KMS-11 (cell line): ENCODE results near the gene KIF16B.

Experiments used
- H2AFZ ChIP-seq: fragments of 200-600 bp; sonication (generic); 2 replicates; pipeline ENCODE4 v1.6.1; 2016; ENCODE audit warnings: antibody characterized with exemption, mixed run types, low read depth
- H3K27ac ChIP-seq: fragments of 200-600 bp; sonication (generic); 2 replicates; pipeline ENCODE4 v1.6.1; 2016; ENCODE audit warnings: mild to moderate bottlenecking, mixed run types
- H3K27me3 ChIP-seq: fragments of 200-600 bp; sonication (generic); 2 replicates; pipeline ENCODE4 v1.6.1; 2017; ENCODE audit warnings: mild to moderate bottlenecking, low read depth, mixed run types, moderate library complexity; ENCODE audit not compliant: insufficient read depth
- H3K36me3 ChIP-seq: fragments of 200-600 bp; sonication (generic); 2 replicates; pipeline ENCODE4 v1.6.1; 2017; ENCODE audit warnings: mild to moderate bottlenecking, mixed run types; ENCODE audit not compliant: insufficient read depth
- H3K4me1 ChIP-seq: fragments of 200-600 bp; sonication (generic); 2 replicates; pipeline ENCODE4 v1.6.1; 2016; ENCODE audit warnings: mild to moderate bottlenecking, low read depth, mixed run types; ENCODE audit not compliant: poor library complexity, severe bottlenecking
- H3K4me2 ChIP-seq: fragments of 200-600 bp; sonication (generic); 2 replicates; pipeline ENCODE4 v1.7.0; 2016; ENCODE audit warnings: mild to moderate bottlenecking, mixed run types
- H3K4me3 ChIP-seq: fragments of 200-600 bp; sonication (generic); IDR thresholded peaks from 2 replicates; pipeline ENCODE4 v1.6.1; 2017; ENCODE audit warnings: low read depth, low read length, mixed read lengths; ENCODE audit not compliant: insufficient read depth
- H3K79me2 ChIP-seq: fragments of 200-600 bp; sonication (generic); 2 replicates; pipeline ENCODE4 v1.6.1; 2016; ENCODE audit warnings: low read depth, mixed run types; ENCODE audit not compliant: insufficient read depth
- H3K9ac ChIP-seq: fragments of 200-600 bp; sonication (generic); 2 replicates; pipeline ENCODE4 v1.6.1; 2016; ENCODE audit warnings: mild to moderate bottlenecking, mixed run types
- H4K20me1 ChIP-seq: fragments of 200-600 bp; sonication (generic); 2 replicates; pipeline ENCODE4 v1.6.1; 2016; ENCODE audit warnings: mild to moderate bottlenecking, mixed run types; ENCODE audit not compliant: insufficient read depth
- CTCF ChIP-seq: fragments of 200-600 bp; sonication (generic); conservative IDR thresholded peaks from 2 replicates; pipeline ENCODE4 v1.6.1; 2017; ENCODE audit warnings: low read depth, mild to moderate bottlenecking, antibody characterized with exemption, low read length, moderate library complexity, mixed read lengths

KIF16B gene

GRCh38 chr20:16553101-16553500 is 20.1 kb downstream of the KIF16B start:
- H3K4me1 ChIP-seq, result no peaks in the 10 kb centered on the region
- no peak for TF ChIP-seq CTCF
- no peaks in the 10 kb centered on the region for H3K36me3 ChIP-seq
- H3K79me2 ChIP-seq, result no peaks in the 10 kb centered on the region
- no peak overlapping the region for H3K4me2 ChIP-seq
- no peaks in the 10 kb centered on the region for H4K20me1 ChIP-seq
- no peaks in the 10 kb centered on the region for H3K27me3 ChIP-seq
- H2AFZ ChIP-seq, result no peak overlapping the region
- no peak overlapping the region for H3K27ac ChIP-seq
- H3K4me3 ChIP-seq, result no peak overlapping the region
- H3K9ac ChIP-seq, result no peak overlapping the region

GRCh38 chr20:16552015-16552414 is 21.2 kb downstream of the KIF16B start:
- Histone ChIP-seq H4K20me1 (no peaks in the 10 kb centered on the region), H3K27me3 (no peaks in the 10 kb centered on the region), H3K79me2 (no peaks in the 10 kb centered on the region), H2AFZ (no peak overlapping the region), H3K9ac (no peak overlapping the region), H3K4me1 (no peaks in the 10 kb centered on the region), H3K27ac (no peak overlapping the region), H3K36me3 (no peaks in the 10 kb centered on the region), H3K4me3 (no peak overlapping the region), H3K4me2 (no peak overlapping the region)
- TF ChIP-seq CTCF, result no peak

GRCh38 chr20:16551607-16552006 is 21.6 kb downstream of the KIF16B start:
- Histone ChIP-seq H3K4me1 (no peaks in the 10 kb centered on the region), H3K27ac (no peak overlapping the region), H3K9ac (no peak overlapping the region), H2AFZ (no peak overlapping the region), H3K4me3 (no peak overlapping the region), H3K27me3 (no peaks in the 10 kb centered on the region), H3K36me3 (no peaks in the 10 kb centered on the region), H4K20me1 (no peaks in the 10 kb centered on the region), H3K79me2 (no peaks in the 10 kb centered on the region), H3K4me2 (no peak overlapping the region)
- TF ChIP-seq CTCF, result no peak

- Histone ChIP-seq H3K36me3 (no peaks in the 10 kb centered on the region), H3K79me2 (no peaks in the 10 kb centered on the region), H3K4me2 (no peak overlapping the region), H3K4me3 (no peak overlapping the region), H4K20me1 (no peaks in the 10 kb centered on the region), H3K27ac (no peak overlapping the region), H3K4me1 (no peaks in the 10 kb centered on the region), H3K27me3 (no peaks in the 10 kb centered on the region), H2AFZ (no peak overlapping the region), H3K9ac (no peak overlapping the region)
- no peak for TF ChIP-seq CTCF
These were observed 25.1 kb downstream of the KIF16B start for GRCh38 chr20:16548068-16548672.

- Histone ChIP-seq H3K9ac (no peak overlapping the region), H3K4me2 (no peak overlapping the region), H3K79me2 (no peaks in the 10 kb centered on the region), H2AFZ (no peak overlapping the region), H3K27me3 (no peaks in the 10 kb centered on the region), H4K20me1 (no peaks in the 10 kb centered on the region), H3K27ac (no peak overlapping the region), H3K4me1 (no peaks in the 10 kb centered on the region), H3K4me3 (no peak overlapping the region), H3K36me3 (no peaks in the 10 kb centered on the region)
- TF ChIP-seq CTCF, result no peak
These were observed 28.3 kb downstream of the KIF16B start for GRCh38 chr20:16544949-16545348.
